ENCODE measurements around the gene HOXC10. TPM values are rescaled to one million over a fixed set of nuclear protein-coding genes. Genes with fewer than 3 reads are reported as not detected.

Gene HOXC10
- total RNA-seq, 4 donors from 2014 or later, result 1.0 TPM; not detected in 3

DNA sequence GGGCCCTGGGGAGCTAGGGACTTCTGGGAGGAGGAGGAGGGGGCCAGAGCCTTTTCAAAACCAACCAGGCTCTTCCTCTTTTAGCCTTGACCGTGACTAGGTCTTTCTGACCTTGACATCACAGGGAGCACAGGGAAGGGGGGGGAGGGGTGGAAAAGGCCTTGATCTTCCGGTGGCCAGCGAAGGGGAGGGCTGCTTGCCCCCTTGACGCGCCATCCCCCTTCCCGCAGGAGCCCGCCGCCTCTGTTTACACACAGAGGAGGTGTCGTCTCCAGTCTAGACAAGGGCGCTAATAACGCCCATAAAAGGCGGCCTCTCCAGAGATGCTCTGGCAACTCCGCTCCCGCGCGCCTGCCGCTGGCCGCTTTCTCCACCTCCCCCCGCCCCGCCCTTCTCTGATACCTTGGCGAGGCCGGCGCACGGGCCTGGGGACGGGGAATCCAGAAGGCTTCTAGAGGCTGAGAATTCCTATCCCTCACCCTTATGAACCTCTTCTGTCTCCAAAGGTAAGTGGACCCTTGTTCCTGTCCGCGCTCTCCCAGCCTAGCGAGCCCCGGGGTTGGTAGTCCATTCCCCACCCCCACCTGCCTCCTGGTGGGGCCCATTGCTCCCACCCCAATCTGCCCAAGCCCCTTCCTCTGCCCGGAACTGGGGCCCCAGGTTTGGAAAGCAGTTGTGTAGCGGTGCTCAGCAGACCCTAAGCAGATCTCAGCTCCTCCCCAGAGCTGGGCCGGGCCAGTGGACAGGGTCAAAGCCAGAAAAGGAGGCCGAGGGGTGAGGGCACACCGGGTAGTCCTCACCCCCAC, 35.1 kb upstream of the HOXC10 start:
- peaks cover 0 to 10% (median 0%) of the 10 kb centered on the region in 4 donors for H3K9me3 ChIP-seq
- H3K4me3 ChIP-seq, result no peak overlapping the region
- peaks cover 0 to 64% of the 10 kb centered on the region in 2 donors for H3K27me3 ChIP-seq
- H3K27ac ChIP-seq, result no peak overlapping the region
- DNase-seq, result no peak
- H3K4me1 ChIP-seq, result peaks cover 0 to 3% (median 0%) of the 10 kb centered on the region in 4 donors
- TF ChIP-seq, protein P1, sequence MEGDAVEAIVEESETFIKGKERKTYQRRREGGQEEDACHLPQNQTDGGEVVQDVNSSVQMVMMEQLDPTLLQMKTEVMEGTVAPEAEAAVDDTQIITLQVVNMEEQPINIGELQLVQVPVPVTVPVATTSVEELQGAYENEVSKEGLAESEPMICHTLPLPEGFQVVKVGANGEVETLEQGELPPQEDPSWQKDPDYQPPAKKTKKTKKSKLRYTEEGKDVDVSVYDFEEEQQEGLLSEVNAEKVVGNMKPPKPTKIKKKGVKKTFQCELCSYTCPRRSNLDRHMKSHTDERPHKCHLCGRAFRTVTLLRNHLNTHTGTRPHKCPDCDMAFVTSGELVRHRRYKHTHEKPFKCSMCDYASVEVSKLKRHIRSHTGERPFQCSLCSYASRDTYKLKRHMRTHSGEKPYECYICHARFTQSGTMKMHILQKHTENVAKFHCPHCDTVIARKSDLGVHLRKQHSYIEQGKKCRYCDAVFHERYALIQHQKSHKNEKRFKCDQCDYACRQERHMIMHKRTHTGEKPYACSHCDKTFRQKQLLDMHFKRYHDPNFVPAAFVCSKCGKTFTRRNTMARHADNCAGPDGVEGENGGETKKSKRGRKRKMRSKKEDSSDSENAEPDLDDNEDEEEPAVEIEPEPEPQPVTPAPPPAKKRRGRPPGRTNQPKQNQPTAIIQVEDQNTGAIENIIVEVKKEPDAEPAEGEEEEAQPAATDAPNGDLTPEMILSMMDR (IDR thresholded peaks at IDR 0.05), result no peak
- no peak for TF ChIP-seq POLR2A (IDR thresholded peaks at IDR 0.05)
- H3K36me3 ChIP-seq, result no peaks in the 10 kb centered on the region

DNA sequence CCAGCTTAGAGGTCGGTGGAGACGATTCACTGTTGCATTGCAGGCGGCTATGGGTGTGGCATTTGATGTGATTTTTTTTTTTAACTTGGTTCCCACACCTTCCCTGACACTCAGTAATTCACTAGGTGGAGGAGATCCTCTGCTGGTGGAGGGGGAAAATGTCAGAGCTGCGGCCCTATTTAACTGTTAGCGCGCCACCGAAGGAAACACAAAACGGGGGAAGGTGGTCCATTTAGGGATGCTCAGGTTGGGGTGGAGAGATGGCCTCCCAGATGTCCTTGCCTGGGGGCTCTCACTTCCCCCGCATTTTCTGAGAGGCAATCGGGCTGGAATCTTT, 34.5 kb upstream of the HOXC10 start:
- no peak overlapping the region for H3K27ac ChIP-seq
- peaks cover 0 to 10% (median 0%) of the 10 kb centered on the region in 4 donors for H3K9me3 ChIP-seq
- DNase-seq, result no peak
- H3K4me3 ChIP-seq, result no peak overlapping the region
- no peaks in the 10 kb centered on the region for H3K36me3 ChIP-seq
- peaks cover 0 to 64% of the 10 kb centered on the region in 2 donors for H3K27me3 ChIP-seq
- TF ChIP-seq, protein P1 (IDR thresholded peaks at IDR 0.05), result no peak
- TF ChIP-seq POLR2A (IDR thresholded peaks at IDR 0.05), result no peak
- peaks cover 0 to 7% (median 0%) of the 10 kb centered on the region in 4 donors for H3K4me1 ChIP-seq

DNA sequence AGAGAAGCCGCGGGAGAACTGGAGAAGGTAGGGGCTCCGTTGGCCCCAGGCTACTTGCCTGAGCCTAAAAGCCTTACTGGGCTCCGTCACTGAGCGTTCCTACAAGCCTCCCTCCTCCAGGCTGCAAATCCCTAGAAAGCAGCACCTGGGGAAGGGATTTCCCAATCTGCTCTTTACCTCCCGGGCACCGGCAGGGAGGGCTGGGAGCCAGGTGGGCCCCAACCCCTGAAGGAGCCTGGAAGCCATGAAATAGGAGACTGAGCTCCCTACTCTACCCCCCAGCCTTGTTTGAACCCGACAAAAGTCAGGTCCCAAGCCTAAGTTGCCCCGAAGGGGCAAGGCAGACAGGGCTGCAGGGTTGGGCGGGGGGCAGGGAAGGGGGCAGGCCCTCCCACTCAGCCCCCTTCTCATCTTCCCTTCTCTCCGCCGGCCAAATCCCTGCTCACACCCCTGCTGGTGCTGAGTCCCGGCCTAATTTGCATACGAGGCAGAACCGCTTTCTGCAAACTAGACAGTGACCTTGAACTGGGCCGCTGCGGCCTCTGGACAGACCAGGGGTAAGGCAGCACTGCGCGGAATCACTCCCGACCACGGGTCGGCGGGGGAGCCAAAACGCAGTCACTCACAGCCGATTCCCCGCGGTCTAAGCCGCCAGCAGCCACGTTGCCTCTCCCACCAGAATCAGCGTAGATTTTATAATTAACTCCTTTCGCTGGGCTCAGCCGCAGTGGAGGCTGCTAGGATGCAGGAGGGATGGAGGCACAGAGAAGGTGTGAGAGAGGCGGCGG, 34.0 kb upstream of the HOXC10 start:
- no peaks in the 10 kb centered on the region for H3K36me3 ChIP-seq
- H3K27ac ChIP-seq, result no peak overlapping the region
- DNase-seq, result no peak
- H3K27me3 ChIP-seq, result peaks cover 0 to 69% of the 10 kb centered on the region in 2 donors
- TF ChIP-seq, protein P1 (IDR thresholded peaks at IDR 0.05), result no peak
- no peak for TF ChIP-seq POLR2A (IDR thresholded peaks at IDR 0.05)
- peaks cover 0 to 10% (median 0%) of the 10 kb centered on the region in 4 donors for H3K9me3 ChIP-seq
- peaks cover 0 to 8% (median 0%) of the 10 kb centered on the region in 4 donors for H3K4me1 ChIP-seq
- H3K4me3 ChIP-seq, result no peak overlapping the region

DNA sequence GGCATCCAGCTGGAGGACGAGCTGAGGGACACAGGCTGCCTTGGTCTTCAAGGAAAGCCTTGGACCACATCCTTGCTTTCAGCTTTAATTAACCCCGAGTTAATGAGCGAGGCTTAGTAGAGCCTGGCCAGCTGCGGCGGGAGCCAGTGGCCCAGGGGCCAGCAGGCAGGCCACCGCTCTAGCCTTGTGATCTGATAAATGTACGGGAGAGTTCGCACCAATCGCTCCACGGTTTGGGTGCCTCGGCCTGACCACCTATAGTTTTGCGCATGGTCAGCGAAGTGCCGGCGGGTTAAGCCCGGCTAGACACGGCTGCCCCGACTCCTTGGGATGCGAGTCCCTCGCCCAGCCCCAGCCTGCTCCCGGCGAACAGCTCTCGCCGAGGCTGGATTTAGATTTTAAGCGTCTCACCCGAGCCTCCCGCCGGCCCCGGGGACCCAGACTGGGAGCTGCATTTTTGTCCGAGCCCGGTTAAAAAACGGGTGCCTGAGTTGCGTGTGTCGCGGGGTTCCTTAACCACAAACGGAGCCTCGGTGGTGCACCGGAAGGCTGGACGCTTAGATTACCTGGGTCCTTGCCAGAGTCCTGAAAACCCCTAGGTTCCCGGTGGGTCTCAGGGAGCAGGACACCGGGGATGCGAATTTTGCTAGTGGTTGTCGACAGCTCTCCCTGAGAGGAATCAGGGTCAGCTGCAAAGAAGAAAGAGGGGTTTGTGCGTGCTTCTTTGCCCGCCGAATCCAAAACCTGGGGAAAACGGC, 33.2 kb upstream of the HOXC10 start:
- Histone ChIP-seq H3K4me1 (peaks cover 0 to 11% (median 2%) of the 10 kb centered on the region in 4 donors), H3K9me3 (peaks cover 0 to 10% (median 0%) of the 10 kb centered on the region in 4 donors), H3K27ac (no peak overlapping the region), H3K27me3 (peaks cover 0 to 75% of the 10 kb centered on the region in 2 donors), H3K36me3 (no peaks in the 10 kb centered on the region), H3K4me3 (no peak overlapping the region)
- TF ChIP-seq POLR2A (IDR thresholded peaks at IDR 0.05), result no peak
- TF ChIP-seq, protein P1 (IDR thresholded peaks at IDR 0.05), result no peak
- DNase-seq, result no peak

DNA sequence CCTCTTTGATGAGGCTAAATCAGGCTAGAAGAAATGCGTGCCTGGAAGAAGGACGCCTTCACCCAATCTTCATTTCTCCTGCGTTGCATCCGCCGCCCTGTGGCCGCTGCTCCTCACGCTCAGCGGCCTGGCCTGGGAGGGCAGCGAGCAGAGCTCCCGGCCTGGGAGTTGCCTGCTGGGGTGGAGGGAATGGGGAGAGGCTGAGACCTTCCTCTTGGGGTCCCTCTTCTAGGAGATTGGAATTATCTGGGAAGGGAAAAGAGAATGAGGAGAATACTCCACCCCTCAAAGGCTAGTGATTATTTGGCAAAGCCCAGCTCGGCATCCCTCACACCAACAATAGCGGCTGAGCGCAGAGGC, 32.6 kb upstream of the HOXC10 start:
- Histone ChIP-seq H3K27ac (no peak overlapping the region), H3K27me3 (peaks cover 0 to 75% of the 10 kb centered on the region in 2 donors), H3K4me3 (no peak overlapping the region), H3K4me1 (peaks cover 0 to 11% (median 2%) of the 10 kb centered on the region in 4 donors), H3K9me3 (peaks cover 0 to 10% (median 0%) of the 10 kb centered on the region in 4 donors), H3K36me3 (no peaks in the 10 kb centered on the region)
- no peak for TF ChIP-seq POLR2A (IDR thresholded peaks at IDR 0.05)
- TF ChIP-seq, protein P1 (IDR thresholded peaks at IDR 0.05), result no peak
- no peak for DNase-seq
